ENCODE measurements around the gene C16orf87.

Gene C16orf87

GRCh38 chr16:46828943-46829342 lies 2.0 kb downstream of the C16orf87 start:
- Mint-ChIP-seq H3K9me3 (ENCODE audit: low read depth) (no peaks in the 10 kb centered on the region), H3K4me3 (peak overlapping the region; percentile 100), H3K36me3 (peaks cover 6% of the 10 kb centered on the region), H3K27ac (peak overlapping the region; percentile 99), H3K27me3 (no peaks in the 10 kb centered on the region), H3K4me1 (ENCODE audit: low read depth) (peaks cover 39% of the 10 kb centered on the region)

- peak overlapping the region; percentile 49 for H3K4me3 Mint-ChIP-seq
- H3K9me3 Mint-ChIP-seq (ENCODE audit: low read depth): no peaks in the 10 kb centered on the region
- peaks cover 42% of the 10 kb centered on the region for H3K4me1 Mint-ChIP-seq (ENCODE audit: low read depth)
- no peak overlapping the region for H3K27ac Mint-ChIP-seq
- H3K27me3 Mint-ChIP-seq: no peaks in the 10 kb centered on the region
- peaks cover 11% of the 10 kb centered on the region for H3K36me3 Mint-ChIP-seq
Observed at GRCh38 chr16:46828292-46828691, 2.7 kb downstream of the C16orf87 start.

GRCh38 chr16:46826631-46827030 lies 4.3 kb downstream of the C16orf87 start:
- H3K27me3 Mint-ChIP-seq: no peaks in the 10 kb centered on the region
- peaks cover 11% of the 10 kb centered on the region for H3K36me3 Mint-ChIP-seq
- H3K9me3 Mint-ChIP-seq (ENCODE audit: low read depth): no peaks in the 10 kb centered on the region
- peaks cover 42% of the 10 kb centered on the region for H3K4me1 Mint-ChIP-seq (ENCODE audit: low read depth)
- peak overlapping the region; percentile 30 for H3K27ac Mint-ChIP-seq
- peak overlapping the region; percentile 30 for H3K4me3 Mint-ChIP-seq

GRCh38 chr16:46822270-46822669 lies 8.7 kb downstream of the C16orf87 start:
- Mint-ChIP-seq H3K27ac (no peak overlapping the region), H3K27me3 (no peaks in the 10 kb centered on the region), H3K36me3 (peaks cover 13% of the 10 kb centered on the region), H3K4me1 (ENCODE audit: low read depth) (peaks cover 32% of the 10 kb centered on the region), H3K4me3 (no peak overlapping the region), H3K9me3 (ENCODE audit: low read depth) (no peaks in the 10 kb centered on the region)

- no peak overlapping the region for H3K27ac Mint-ChIP-seq
- H3K9me3 Mint-ChIP-seq (ENCODE audit: low read depth): peaks cover 4% of the 10 kb centered on the region
- H3K4me3 Mint-ChIP-seq: no peak overlapping the region
- no peaks in the 10 kb centered on the region for H3K27me3 Mint-ChIP-seq
- peaks cover 47% of the 10 kb centered on the region for H3K4me1 Mint-ChIP-seq (ENCODE audit: low read depth)
- H3K36me3 Mint-ChIP-seq: peaks cover 13% of the 10 kb centered on the region
Observed at GRCh38 chr16:46817961-46818360, 13.0 kb downstream of the C16orf87 start.

GRCh38 chr16:46814790-46815189 lies 16.2 kb downstream of the C16orf87 start:
- no peaks in the 10 kb centered on the region for H3K27me3 Mint-ChIP-seq
- peaks cover 17% of the 10 kb centered on the region for H3K36me3 Mint-ChIP-seq
- no peak overlapping the region for H3K27ac Mint-ChIP-seq
- peaks cover 55% of the 10 kb centered on the region for H3K4me1 Mint-ChIP-seq (ENCODE audit: low read depth)
- no peak overlapping the region for H3K4me3 Mint-ChIP-seq
- H3K9me3 Mint-ChIP-seq (ENCODE audit: low read depth): peaks cover 4% of the 10 kb centered on the region

- H3K4me3 Mint-ChIP-seq: no peak overlapping the region
- no peak overlapping the region for H3K27ac Mint-ChIP-seq
- H3K4me1 Mint-ChIP-seq (ENCODE audit: low read depth): peaks cover 49% of the 10 kb centered on the region
- no peaks in the 10 kb centered on the region for H3K27me3 Mint-ChIP-seq
- H3K36me3 Mint-ChIP-seq: peaks cover 14% of the 10 kb centered on the region
- H3K9me3 Mint-ChIP-seq (ENCODE audit: low read depth): peaks cover 4% of the 10 kb centered on the region
Observed at GRCh38 chr16:46813611-46814010, 17.4 kb downstream of the C16orf87 start.

GRCh38 chr16:46812781-46813540 lies 18.0 kb downstream of the C16orf87 start:
- Mint-ChIP-seq H3K27me3 (no peaks in the 10 kb centered on the region), H3K36me3 (peaks cover 14% of the 10 kb centered on the region), H3K4me3 (peak overlapping the region; percentile 1), H3K4me1 (ENCODE audit: low read depth) (peaks cover 47% of the 10 kb centered on the region), H3K9me3 (ENCODE audit: low read depth) (peaks cover 4% of the 10 kb centered on the region), H3K27ac (peak overlapping the region; percentile 55)

- Mint-ChIP-seq H3K4me1 (ENCODE audit: low read depth) (peaks cover 39% of the 10 kb centered on the region), H3K27me3 (no peaks in the 10 kb centered on the region), H3K4me3 (no peak overlapping the region), H3K9me3 (ENCODE audit: low read depth) (peaks cover 4% of the 10 kb centered on the region), H3K27ac (no peak overlapping the region), H3K36me3 (peaks cover 11% of the 10 kb centered on the region)
Observed at GRCh38 chr16:46811682-46812081, 19.3 kb downstream of the C16orf87 start.

GRCh38 chr16:46808997-46809396 lies 22.0 kb downstream of the C16orf87 start:
- Mint-ChIP-seq H3K36me3 (peaks cover 8% of the 10 kb centered on the region), H3K27ac (no peak overlapping the region), H3K9me3 (ENCODE audit: low read depth) (no peaks in the 10 kb centered on the region), H3K4me3 (no peak overlapping the region), H3K4me1 (ENCODE audit: low read depth) (peaks cover 20% of the 10 kb centered on the region), H3K27me3 (no peaks in the 10 kb centered on the region)

- no peaks in the 10 kb centered on the region for H3K27me3 Mint-ChIP-seq
- H3K27ac Mint-ChIP-seq: no peak overlapping the region
- no peak overlapping the region for H3K4me3 Mint-ChIP-seq
Observed at GRCh38 chr16:46807336-46807735, 23.6 kb downstream of the C16orf87 start.

GRCh38 chr16:46803373-46803772 lies 27.6 kb downstream of the C16orf87 start:
- no peak overlapping the region for H3K27ac Mint-ChIP-seq
- H3K4me1 Mint-ChIP-seq (ENCODE audit: low read depth): peaks cover 15% of the 10 kb centered on the region
- H3K4me3 Mint-ChIP-seq: no peak overlapping the region
- H3K9me3 Mint-ChIP-seq (ENCODE audit: low read depth): no peaks in the 10 kb centered on the region
- H3K27me3 Mint-ChIP-seq: no peaks in the 10 kb centered on the region
- H3K36me3 Mint-ChIP-seq: peaks cover 7% of the 10 kb centered on the region

More at GRCh38 chr16:46807336-46807735, 23.6 kb downstream of the C16orf87 start:
- Mint-ChIP-seq H3K9me3 (ENCODE audit: low read depth) (no peaks in the 10 kb centered on the region), H3K4me1 (ENCODE audit: low read depth) (peaks cover 17% of the 10 kb centered on the region), H3K36me3 (peaks cover 4% of the 10 kb centered on the region)

- Mint-ChIP-seq H3K4me3 (no peak overlapping the region), H3K9me3 (ENCODE audit: low read depth) (peaks cover 4% of the 10 kb centered on the region), H3K27ac (no peak overlapping the region), H3K4me1 (ENCODE audit: low read depth) (peaks cover 15% of the 10 kb centered on the region), H3K27me3 (no peaks in the 10 kb centered on the region), H3K36me3 (peaks cover 13% of the 10 kb centered on the region)
Observed at GRCh38 chr16:46801428-46802049, 29.4 kb downstream of the C16orf87 start.

GRCh38 chr16:46800494-46800893 lies 30.5 kb downstream of the C16orf87 start:
- Mint-ChIP-seq H3K36me3 (peaks cover 16% of the 10 kb centered on the region), H3K4me3 (no peak overlapping the region), H3K4me1 (ENCODE audit: low read depth) (peaks cover 15% of the 10 kb centered on the region), H3K9me3 (ENCODE audit: low read depth) (peaks cover 10% of the 10 kb centered on the region), H3K27ac (no peak overlapping the region), H3K27me3 (no peaks in the 10 kb centered on the region)

- no peak overlapping the region for H3K27ac Mint-ChIP-seq
Observed at GRCh38 chr16:46797501-46797900, 33.5 kb downstream of the C16orf87 start.

More at GRCh38 chr16:46797501-46797900, 33.5 kb downstream of the C16orf87 start:
- peaks cover under 1% of the 10 kb centered on the region for H3K4me1 Mint-ChIP-seq (ENCODE audit: low read depth)
- no peak overlapping the region for H3K4me3 Mint-ChIP-seq
- peaks cover 23% of the 10 kb centered on the region for H3K36me3 Mint-ChIP-seq
- H3K27me3 Mint-ChIP-seq: no peaks in the 10 kb centered on the region
- peaks cover 24% of the 10 kb centered on the region for H3K9me3 Mint-ChIP-seq (ENCODE audit: low read depth)

Measured in activated naive CD8-positive, alpha-beta T cell (primary cell).